ENCODE data around the gene MEF2C. TPM values are rescaled to one million over a fixed set of nuclear protein-coding genes. Genes with fewer than 3 reads are reported as not detected.
"Not testable (repeated sequence)": the region's sequence is repeated elsewhere in the genome, so short reads cannot be mapped to it uniquely, and the experiment has no call there.

Gene MEF2C
- total and polyA plus RNA-seq, 3 experiments from 2014 or later: 0.31 to 0.85 TPM; not detected in 1

DNA sequence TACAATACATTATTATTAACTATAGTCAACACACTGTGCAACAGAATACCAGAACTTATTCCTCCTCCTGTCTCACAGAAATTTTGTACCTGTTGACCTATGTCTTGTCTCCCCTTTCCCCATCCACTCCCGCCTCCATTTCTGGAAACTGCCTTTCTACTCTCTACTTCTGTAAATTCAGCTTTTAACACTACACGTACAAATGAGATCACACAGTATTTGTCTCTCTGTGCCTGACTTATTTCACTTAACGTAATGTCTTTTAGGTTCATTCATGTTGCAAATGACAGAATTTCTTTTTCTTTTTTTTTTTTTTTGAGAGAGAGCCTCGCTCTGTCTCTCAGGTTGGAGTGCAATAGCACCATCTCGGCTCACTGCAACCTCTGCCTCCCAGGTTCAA, 19.5 kb downstream of the MEF2C start:
- Mint-ChIP-seq H3K27ac (no peak overlapping the region), H3K36me3 (no peaks in the 10 kb centered on the region), H3K9me3 (no peaks in the 10 kb centered on the region), H3K4me1 (no peaks in the 10 kb centered on the region), H3K27me3 (no peaks in the 10 kb centered on the region), H3K4me3 (no peak overlapping the region)
- CTCF ChIA-PET: no interaction called here
- POLR2A ChIA-PET: no interaction called here
- DNase-seq: no peak
- Histone ChIP-seq H3K27me3 (ENCODE audit: insufficient read depth, low read length, poor library complexity, severe bottlenecking) (no peaks in the 10 kb centered on the region), H3K4me3 (ENCODE audit: low read length) (no peak overlapping the region), H3K9me3 (ENCODE audit: low read length) (no peaks in the 10 kb centered on the region), H3K36me3 (ENCODE audit: insufficient read depth, low read length) (no peaks in the 10 kb centered on the region), H3K27ac (ENCODE audit: low read depth, low read length) (no peak overlapping the region), H3K4me1 (ENCODE audit: insufficient read depth, low read length) (no peaks in the 10 kb centered on the region)

DNA sequence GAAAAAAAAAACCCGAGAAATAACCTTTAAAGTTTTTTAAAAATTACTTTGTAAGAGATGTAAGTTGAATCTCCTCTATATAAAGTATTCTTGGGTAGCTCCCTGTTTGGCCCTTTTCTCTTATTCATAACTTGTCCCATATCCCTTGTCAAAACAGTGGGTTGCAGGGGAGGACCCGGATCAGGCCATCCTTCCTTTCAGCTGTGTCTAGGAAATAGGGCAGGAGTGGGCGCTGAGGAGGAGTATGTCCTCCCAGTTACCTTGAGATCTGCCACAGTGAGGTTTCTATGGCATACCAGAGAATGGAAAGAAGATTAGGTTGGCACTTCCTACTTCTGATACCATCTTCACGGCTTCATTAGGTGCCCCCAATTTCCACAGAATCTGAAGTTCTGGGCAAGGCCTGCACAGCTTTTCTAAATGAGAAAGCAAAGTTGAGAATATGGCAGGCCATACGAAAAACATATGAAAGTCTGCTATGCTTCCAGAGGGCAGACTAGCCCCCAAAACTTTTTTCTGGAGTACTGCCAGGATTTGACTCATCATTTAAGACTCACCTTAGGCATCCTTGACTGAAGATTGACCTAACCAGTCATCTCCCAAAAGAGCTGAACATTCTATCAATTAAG, 20.3 kb downstream of the MEF2C start:
- H3K4me1 ChIP-seq (ENCODE audit: insufficient read depth, low read length): no peaks in the 10 kb centered on the region
- Mint-ChIP-seq H3K9me3 (peaks cover 0 to 2% (median 0%) of the 10 kb centered on the region in 5 donors), H3K27me3 (no peaks in the 10 kb centered on the region), H3K27ac (no peak overlapping the region), H3K4me1 (no peaks in the 10 kb centered on the region), H3K36me3 (no peaks in the 10 kb centered on the region), H3K4me3 (no peak overlapping the region)
- no peak for DNase-seq
- CTCF ChIA-PET: no interaction called here
- no peak overlapping the region for H3K27ac ChIP-seq (ENCODE audit: low read depth, low read length)
- POLR2A ChIA-PET: no interaction called here
- no peaks in the 10 kb centered on the region for H3K27me3 ChIP-seq (ENCODE audit: insufficient read depth, low read length, poor library complexity, severe bottlenecking)
- H3K36me3 ChIP-seq (ENCODE audit: insufficient read depth, low read length): no peaks in the 10 kb centered on the region
- no peak overlapping the region for H3K4me3 ChIP-seq (ENCODE audit: low read length)
- no peaks in the 10 kb centered on the region for H3K9me3 ChIP-seq (ENCODE audit: low read length)

DNA sequence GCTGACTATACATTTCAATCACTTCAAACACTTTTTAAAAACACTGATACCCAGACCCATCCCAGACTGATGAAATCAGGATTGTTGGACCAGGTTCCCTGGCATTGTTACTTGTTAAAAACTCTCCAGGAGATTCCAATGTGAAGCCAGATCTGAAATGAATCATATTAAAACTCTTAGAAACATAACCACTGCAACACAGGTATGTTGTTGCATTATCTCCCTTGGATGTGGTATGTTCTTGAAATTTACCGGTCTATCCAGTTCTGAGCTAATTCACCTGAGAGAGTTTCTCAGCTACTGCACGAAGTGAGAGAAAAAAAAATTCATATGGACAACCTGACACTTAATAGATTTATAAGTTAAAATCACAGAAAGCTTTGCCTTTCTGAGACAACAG, 21.8 kb downstream of the MEF2C start:
- no peak overlapping the region for H3K27ac Mint-ChIP-seq
- H3K4me1 Mint-ChIP-seq: no peaks in the 10 kb centered on the region
- no peaks in the 10 kb centered on the region for H3K36me3 Mint-ChIP-seq
- Histone ChIP-seq H3K4me3 (ENCODE audit: low read length) (no peak overlapping the region), H3K27me3 (ENCODE audit: insufficient read depth, low read length, poor library complexity, severe bottlenecking) (no peaks in the 10 kb centered on the region), H3K9me3 (ENCODE audit: low read length) (no peaks in the 10 kb centered on the region), H3K4me1 (ENCODE audit: insufficient read depth, low read length) (no peaks in the 10 kb centered on the region), H3K36me3 (ENCODE audit: insufficient read depth, low read length) (no peaks in the 10 kb centered on the region), H3K27ac (ENCODE audit: low read depth, low read length) (no peak overlapping the region)
- H3K27me3 Mint-ChIP-seq: no peaks in the 10 kb centered on the region
- CTCF ChIA-PET: no interaction called here
- no peak for DNase-seq
- POLR2A ChIA-PET: no interaction called here
- no peak overlapping the region for H3K4me3 Mint-ChIP-seq
- H3K9me3 Mint-ChIP-seq: peaks cover 0 to 2% (median 0%) of the 10 kb centered on the region in 5 donors

DNA sequence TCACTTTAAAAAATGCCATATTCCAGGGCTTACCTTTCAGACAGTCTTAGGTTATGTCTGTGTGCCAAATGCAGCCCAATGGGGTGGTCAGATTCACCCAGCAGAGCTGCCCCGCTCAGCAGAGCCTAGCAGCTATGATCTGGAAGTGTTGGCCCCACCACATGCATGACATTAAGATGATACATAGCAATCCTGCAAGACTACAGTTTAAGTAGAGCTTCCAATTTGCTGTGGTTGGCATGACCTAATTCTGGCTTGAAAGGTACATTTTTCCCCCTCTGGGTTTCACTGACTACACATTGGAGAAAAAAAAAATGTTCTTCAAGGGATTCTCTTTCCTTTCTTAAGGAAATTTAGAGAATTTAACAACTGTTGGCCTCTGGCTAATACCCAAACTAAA, 22.5 kb downstream of the MEF2C start:
- H3K4me3 Mint-ChIP-seq: no peak overlapping the region
- Histone ChIP-seq H3K4me1 (ENCODE audit: insufficient read depth, low read length) (no peaks in the 10 kb centered on the region), H3K9me3 (ENCODE audit: low read length) (no peaks in the 10 kb centered on the region), H3K4me3 (ENCODE audit: low read length) (no peak overlapping the region), H3K36me3 (ENCODE audit: insufficient read depth, low read length) (no peaks in the 10 kb centered on the region), H3K27me3 (ENCODE audit: insufficient read depth, low read length, poor library complexity, severe bottlenecking) (no peaks in the 10 kb centered on the region), H3K27ac (ENCODE audit: low read depth, low read length) (no peak overlapping the region)
- CTCF ChIA-PET: no interaction called here
- no peaks in the 10 kb centered on the region for H3K4me1 Mint-ChIP-seq
- H3K36me3 Mint-ChIP-seq: no peaks in the 10 kb centered on the region
- POLR2A ChIA-PET: no interaction called here
- H3K9me3 Mint-ChIP-seq: peaks cover 0 to 5% (median 0%) of the 10 kb centered on the region in 5 donors
- DNase-seq: no peak
- H3K27ac Mint-ChIP-seq: no peak overlapping the region
- H3K27me3 Mint-ChIP-seq: no peaks in the 10 kb centered on the region

DNA sequence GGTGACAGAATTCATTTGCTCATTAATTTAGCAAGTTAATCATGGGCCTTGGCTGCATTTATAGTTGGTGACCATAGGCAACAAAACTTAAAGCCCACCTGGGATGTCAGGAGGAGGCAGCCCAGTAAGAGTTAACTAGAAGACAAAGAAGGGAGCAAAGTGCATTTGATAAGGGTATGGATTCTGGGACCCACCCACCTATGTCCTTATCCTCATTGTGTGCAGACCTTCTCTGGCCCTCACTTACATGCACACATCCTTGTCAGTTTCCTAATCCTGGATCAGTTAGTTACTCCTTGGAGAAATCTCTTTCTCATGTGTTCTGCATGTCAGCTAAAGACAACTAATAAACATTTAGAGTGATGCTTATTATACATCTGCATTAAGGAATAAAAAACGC, 24.6 kb downstream of the MEF2C start:
- H3K9me3 Mint-ChIP-seq: peaks cover 0 to 6% (median 0%) of the 10 kb centered on the region in 5 donors
- Histone ChIP-seq H3K4me3 (ENCODE audit: low read length) (no peak overlapping the region), H3K9me3 (ENCODE audit: low read length) (no peaks in the 10 kb centered on the region), H3K4me1 (ENCODE audit: insufficient read depth, low read length) (no peaks in the 10 kb centered on the region), H3K36me3 (ENCODE audit: insufficient read depth, low read length) (no peaks in the 10 kb centered on the region), H3K27ac (ENCODE audit: low read depth, low read length) (no peak overlapping the region), H3K27me3 (ENCODE audit: insufficient read depth, low read length, poor library complexity, severe bottlenecking) (no peaks in the 10 kb centered on the region)
- no peak overlapping the region for H3K27ac Mint-ChIP-seq
- no peaks in the 10 kb centered on the region for H3K27me3 Mint-ChIP-seq
- H3K4me1 Mint-ChIP-seq: no peaks in the 10 kb centered on the region
- CTCF ChIA-PET: no interaction called here
- no peaks in the 10 kb centered on the region for H3K36me3 Mint-ChIP-seq
- POLR2A ChIA-PET: no interaction called here
- no peak for DNase-seq
- H3K4me3 Mint-ChIP-seq: no peak overlapping the region

DNA sequence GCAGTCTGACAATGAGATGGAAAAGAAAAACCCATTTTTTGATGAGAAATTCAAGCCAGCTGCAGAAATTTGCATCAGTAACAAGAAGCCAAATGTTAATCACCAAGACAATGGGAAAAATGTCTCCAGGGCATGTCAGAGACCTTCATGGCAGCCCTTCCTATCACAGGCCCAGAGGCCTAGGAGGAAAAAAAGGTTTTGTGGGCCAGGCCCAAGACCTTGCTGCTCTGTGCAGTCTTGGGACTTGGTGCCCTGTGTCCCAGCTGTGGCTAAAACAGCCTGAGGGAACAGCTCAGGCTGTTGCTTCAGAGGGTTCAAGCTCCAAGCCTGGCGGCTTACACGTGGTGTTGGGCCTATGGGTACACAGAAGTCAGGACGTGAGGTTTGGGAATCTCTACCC, 26.6 kb downstream of the MEF2C start:
- H3K36me3 Mint-ChIP-seq; H3K27ac ChIP-seq (ENCODE audit: low read depth, low read length); H3K9me3 ChIP-seq (ENCODE audit: low read length); H3K4me1 ChIP-seq (ENCODE audit: insufficient read depth, low read length); H3K4me1 Mint-ChIP-seq; CTCF ChIA-PET; H3K27me3 ChIP-seq (ENCODE audit: insufficient read depth, low read length, poor library complexity, severe bottlenecking); H3K36me3 ChIP-seq (ENCODE audit: insufficient read depth, low read length); DNase-seq; H3K27me3 Mint-ChIP-seq; H3K4me3 Mint-ChIP-seq; H3K4me3 ChIP-seq (ENCODE audit: low read length); H3K27ac Mint-ChIP-seq; POLR2A ChIA-PET; H3K9me3 Mint-ChIP-seq: not testable (repeated sequence)

DNA sequence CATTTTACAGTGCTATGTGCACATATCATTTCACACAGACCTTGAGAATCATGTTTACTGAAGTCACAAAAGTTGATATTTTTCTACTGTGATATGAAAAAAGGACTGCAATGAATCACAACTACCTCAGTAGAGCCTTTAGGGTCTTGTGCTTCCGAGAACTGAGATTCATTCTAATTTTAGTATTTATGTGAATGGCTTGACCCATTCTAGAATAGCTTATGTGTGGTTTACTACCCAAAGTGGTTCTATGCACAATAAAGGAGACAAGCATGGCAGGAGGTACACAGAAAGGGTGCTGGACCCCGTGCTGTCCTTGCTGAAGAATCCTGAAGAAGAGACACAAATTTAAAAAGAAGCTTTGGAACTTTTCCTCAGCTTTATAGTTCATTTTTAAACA, 28.2 kb downstream of the MEF2C start:
- Mint-ChIP-seq H3K27me3 (no peaks in the 10 kb centered on the region), H3K4me1 (no peaks in the 10 kb centered on the region), H3K9me3 (peaks cover 0 to 6% (median 0%) of the 10 kb centered on the region in 5 donors), H3K36me3 (no peaks in the 10 kb centered on the region), H3K4me3 (no peak overlapping the region), H3K27ac (no peak overlapping the region)
- CTCF ChIA-PET: no interaction called here
- no peaks in the 10 kb centered on the region for H3K36me3 ChIP-seq (ENCODE audit: insufficient read depth, low read length)
- H3K9me3 ChIP-seq (ENCODE audit: low read length): no peaks in the 10 kb centered on the region
- no peak overlapping the region for H3K27ac ChIP-seq (ENCODE audit: low read depth, low read length)
- no peak for DNase-seq
- POLR2A ChIA-PET: no interaction called here
- no peaks in the 10 kb centered on the region for H3K4me1 ChIP-seq (ENCODE audit: insufficient read depth, low read length)
- no peak overlapping the region for H3K4me3 ChIP-seq (ENCODE audit: low read length)
- H3K27me3 ChIP-seq (ENCODE audit: insufficient read depth, low read length, poor library complexity, severe bottlenecking): no peaks in the 10 kb centered on the region

DNA sequence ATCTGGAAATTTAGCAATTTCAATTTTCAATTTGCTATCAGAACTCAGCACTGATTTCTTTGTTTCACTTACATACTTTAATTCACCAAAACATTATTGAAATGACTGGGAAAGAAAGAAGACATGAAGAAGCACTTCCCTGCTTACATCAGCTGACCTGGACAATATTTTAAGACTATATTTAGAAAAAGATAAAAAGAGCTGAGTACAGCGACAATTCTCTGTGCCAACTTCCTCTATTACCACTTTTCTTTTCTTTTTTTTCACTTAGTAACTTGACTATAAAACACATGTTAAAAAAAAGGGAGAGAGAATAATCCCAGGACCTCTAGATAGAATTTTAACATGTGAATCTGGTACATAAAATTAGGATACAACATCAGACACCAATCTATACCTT, 35.6 kb downstream of the MEF2C start:
- H3K36me3 ChIP-seq (ENCODE audit: insufficient read depth, low read length): no peaks in the 10 kb centered on the region
- Mint-ChIP-seq H3K36me3 (no peaks in the 10 kb centered on the region), H3K4me3 (no peak overlapping the region), H3K4me1 (no peaks in the 10 kb centered on the region), H3K9me3 (peaks cover 0 to 4% (median 0%) of the 10 kb centered on the region in 5 donors), H3K27ac (no peak overlapping the region), H3K27me3 (no peaks in the 10 kb centered on the region)
- H3K27ac ChIP-seq (ENCODE audit: low read depth, low read length): no peak overlapping the region
- no peak for DNase-seq
- H3K9me3 ChIP-seq (ENCODE audit: low read length): no peaks in the 10 kb centered on the region
- H3K4me1 ChIP-seq (ENCODE audit: insufficient read depth, low read length): no peaks in the 10 kb centered on the region
- H3K27me3 ChIP-seq (ENCODE audit: insufficient read depth, low read length, poor library complexity, severe bottlenecking): no peaks in the 10 kb centered on the region
- no peak overlapping the region for H3K4me3 ChIP-seq (ENCODE audit: low read length)
- CTCF ChIA-PET: no interaction called here
- POLR2A ChIA-PET: no interaction called here

DNA sequence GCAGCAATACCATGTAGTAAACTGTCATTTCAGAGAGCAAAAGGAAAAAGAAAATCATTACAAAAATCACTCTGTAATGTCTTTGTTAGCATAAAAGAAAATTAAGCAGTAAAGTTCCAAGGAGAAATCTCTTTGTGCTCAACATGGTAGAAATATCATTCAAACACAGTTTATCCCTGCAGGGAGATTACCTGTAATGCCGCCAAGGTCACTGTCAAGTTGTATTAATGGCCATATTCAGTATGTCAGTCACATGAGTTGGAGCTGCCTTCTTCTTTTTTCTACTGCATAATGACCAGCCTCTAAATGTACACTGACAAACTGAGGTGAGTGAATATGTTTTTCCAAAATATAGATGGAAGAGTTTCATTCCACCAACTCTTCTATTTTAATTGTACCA, 36.5 kb downstream of the MEF2C start:
- H3K4me1 Mint-ChIP-seq: no peaks in the 10 kb centered on the region
- H3K27ac ChIP-seq (ENCODE audit: low read depth, low read length): no peak overlapping the region
- no peaks in the 10 kb centered on the region for H3K9me3 ChIP-seq (ENCODE audit: low read length)
- no peak for DNase-seq
- H3K36me3 Mint-ChIP-seq: no peaks in the 10 kb centered on the region
- no peak overlapping the region for H3K4me3 Mint-ChIP-seq
- CTCF ChIA-PET: no interaction called here
- H3K27ac Mint-ChIP-seq: no peak overlapping the region
- no peaks in the 10 kb centered on the region for H3K4me1 ChIP-seq (ENCODE audit: insufficient read depth, low read length)
- no peak overlapping the region for H3K4me3 ChIP-seq (ENCODE audit: low read length)
- H3K27me3 ChIP-seq (ENCODE audit: insufficient read depth, low read length, poor library complexity, severe bottlenecking): no peaks in the 10 kb centered on the region
- peaks cover 0 to 4% (median 0%) of the 10 kb centered on the region in 5 donors for H3K9me3 Mint-ChIP-seq
- POLR2A ChIA-PET: no interaction called here
- no peaks in the 10 kb centered on the region for H3K36me3 ChIP-seq (ENCODE audit: insufficient read depth, low read length)
- no peaks in the 10 kb centered on the region for H3K27me3 Mint-ChIP-seq
